CD14-positive monocyte (primary cell): Measurements from ENCODE around the gene BCCIP. TPM values are rescaled to one million over a fixed set of nuclear protein-coding genes. Genes with fewer than 3 reads are reported as not detected.

Experiments used
- DNase-seq, 3 donors: peaks; one replicate each; pipeline ENCODE4 v3.0.0-alpha.2; 2011 to 2022
- H2AFZ ChIP-seq: 2 replicates; pipeline ENCODE4 v1.6.0; 2012; ENCODE audit warnings: mild to moderate bottlenecking, low read depth, low read length, inconsistent platforms; ENCODE audit not compliant: insufficient read depth, poor library complexity, severe bottlenecking
- H3K27ac ChIP-seq, 2 donors: 1 replicate in 1 of 2; 2 replicates in 1 of 2; pipeline ENCODE4 v1.5.1; 2012 to 2013; ENCODE audit warnings: low read length in 2 of 2, control low read depth in 1 of 2, inconsistent platforms in 1 of 2, low read depth in 1 of 2, mild to moderate bottlenecking in 1 of 2
- H3K27me3 ChIP-seq, 2 donors: one replicate each; pipeline versions ENCODE4 v1.6.0 to v1.6.1; 2011 to 2013; ENCODE audit warnings: low read length in 2 of 2; ENCODE audit not compliant: control insufficient read depth in 2 of 2, insufficient read depth in 2 of 2
- H3K36me3 ChIP-seq, 2 donors: replicated peaks in 1 of 2; 1 replicate in 1 of 2; 2 replicates in 1 of 2; pipeline versions ENCODE4 v1.5.1 to v1.6.1; 2012 to 2013; ENCODE audit warnings: low read length in 2 of 2, control low read depth in 1 of 2, inconsistent platforms in 1 of 2, mild to moderate bottlenecking in 1 of 2; ENCODE audit not compliant: insufficient read depth in 2 of 2, control insufficient read depth in 1 of 2
- H3K4me1 ChIP-seq, 2 donors: 1 replicate in 1 of 2; 2 replicates in 1 of 2; pipeline versions ENCODE4 v1.5.1 to v1.6.1; 2012 to 2013; ENCODE audit warnings: low read length in 2 of 2, control low read depth in 1 of 2, inconsistent platforms in 1 of 2, mild to moderate bottlenecking in 1 of 2, moderate library complexity in 1 of 2; ENCODE audit not compliant: insufficient read depth in 2 of 2, control insufficient read depth in 1 of 2
- H3K4me2 ChIP-seq: replicated peaks from 2 replicates; pipeline ENCODE3; 2012; ENCODE audit warnings: low read length, moderate library complexity, mild to moderate bottlenecking; ENCODE audit not compliant: poor library complexity, severe bottlenecking; ENCODE audit errors: extremely low read depth
- H3K4me3 ChIP-seq, 3 experiments: fragments of 200-600 bp in 1 of 3; sonication (generic) in 1 of 3; replicated peaks in 1 of 3; 1 replicate in 2 of 3; 2 replicates in 1 of 3; pipeline ENCODE4 v1.5.1; 2011 to 2013; ENCODE audit warnings: low read length in 3 of 3, mild to moderate bottlenecking in 3 of 3, control low read depth in 2 of 3, low read depth in 2 of 3, inconsistent platforms in 1 of 3, moderate library complexity in 1 of 3
- H3K79me2 ChIP-seq: 2 replicates; pipeline ENCODE4 v1.6.0; 2012; ENCODE audit warnings: mild to moderate bottlenecking, control low read depth, inconsistent platforms, low read length, moderate library complexity; ENCODE audit not compliant: insufficient read depth
- H3K9ac ChIP-seq: 2 replicates; pipeline ENCODE4 v1.6.0; 2017; ENCODE audit warnings: low read length, mild to moderate bottlenecking; ENCODE audit not compliant: insufficient read depth, poor library complexity, severe bottlenecking
- H3K9me3 ChIP-seq, 2 donors: replicated peaks in 1 of 2; 1 replicate in 1 of 2; 2 replicates in 1 of 2; pipeline versions ENCODE4 v1.5.1 to v1.6.1; 2012 to 2013; ENCODE audit warnings: low read length in 2 of 2, control low read depth in 1 of 2; ENCODE audit not compliant: control insufficient read depth in 1 of 2, insufficient read depth in 1 of 2
- H4K20me1 ChIP-seq: 2 replicates; pipeline ENCODE4 v1.6.0; 2012; ENCODE audit warnings: mild to moderate bottlenecking, low read length, control low read depth, moderate library complexity; ENCODE audit not compliant: insufficient read depth
- H3K27ac Mint-ChIP-seq, 7 donors: one replicate each; pipeline ENCODE4 v1.8.0; 2020; ENCODE audit warnings: mild to moderate bottlenecking in 7 of 7, mixed read lengths in 7 of 7, moderate library complexity in 6 of 7, inconsistent platforms in 2 of 7
- H3K27me3 Mint-ChIP-seq, 3 donors: one replicate each; pipeline ENCODE4 v1.8.0; 2021 to 2022; ENCODE audit warnings: low read depth in 3 of 3, mild to moderate bottlenecking in 3 of 3, mixed read lengths in 3 of 3, moderate library complexity in 3 of 3, inconsistent platforms in 1 of 3
- H3K36me3 Mint-ChIP-seq, 2 donors: one replicate each; pipeline ENCODE4 v1.8.0; 2020; ENCODE audit warnings: mixed read lengths in 2 of 2, inconsistent platforms in 1 of 2, mild to moderate bottlenecking in 1 of 2
- H3K4me1 Mint-ChIP-seq: one replicate; pipeline ENCODE4 v1.8.0; 2020; ENCODE audit warnings: mild to moderate bottlenecking, mixed read lengths
- H3K4me3 Mint-ChIP-seq, 2 donors: one replicate each; pipeline ENCODE4 v1.8.0; 2020; ENCODE audit warnings: mild to moderate bottlenecking in 2 of 2, mixed read lengths in 2 of 2, moderate library complexity in 1 of 2
- H3K9me3 Mint-ChIP-seq, 7 donors: one replicate each; pipeline ENCODE4 v1.8.0; 2020 to 2022; ENCODE audit warnings: mixed read lengths in 7 of 7, mild to moderate bottlenecking in 6 of 7, moderate library complexity in 6 of 7, inconsistent platforms in 2 of 7
- CTCF ChIP-seq: fragments of 200-600 bp; IDR thresholded peaks from one replicate; pipeline ENCODE4 v1.8.0; 2022; ENCODE audit warnings: antibody characterized with exemption, mild to moderate bottlenecking
- WGBS: methylation state at CpG from one replicate; pipeline ENCODE4 v1.1.5; 2013; ENCODE audit warnings: missing lambda C conversion rate; ENCODE audit not compliant: insufficient coverage; 5-methylcytosine and 5-hydroxymethylcytosine counted together
- intact Hi-C, 2 donors: fragments of 100-400 bp; cut with micrococcal nuclease; formaldehyde crosslinking; loops; one replicate each; pipeline versions ENCODE4 v1.15.0 to v1.15.1; 2023
- polyA plus RNA-seq, 3 donors: library from polyadenylated mRNA; depleted of rRNA in 1 of 3; unstranded in 2 of 3; stranded (reverse) in 1 of 3; fragments of 300-500 nt in 2 of 3; fragments of >200 nt in 1 of 3; fragmentation: Illumina TruSeq in 2 of 3; gene quantifications; 1 replicate in 2 of 3; 2 replicates in 1 of 3; pipeline ENCODE4 v1.2.3, GENCODE V29; 2012 to 2021

Gene BCCIP
- polyA plus RNA-seq, 3 donors: 16.0 to 61.7 (median 59.3) TPM

GRCh38 chr10:125827133-125827532, 3.8 kb downstream of the BCCIP start:
- Histone ChIP-seq H3K27ac (peak overlapping the region in 1 of 2 donors; percentile 21), H3K9me3 (no peaks in the 10 kb centered on the region), H3K79me2 (peaks cover 42% of the 10 kb centered on the region), H2AFZ (no peak overlapping the region), H3K4me1 (peaks cover 25 to 27% of the 10 kb centered on the region in 2 donors), H3K4me2 (no peak overlapping the region), H3K36me3 (peaks cover 50 to 66% of the 10 kb centered on the region in 2 donors), H3K9ac (no peak overlapping the region), H3K4me3 (no peak overlapping the region), H3K27me3 (no peaks in the 10 kb centered on the region), H4K20me1 (peaks cover 18% of the 10 kb centered on the region)
- H3K4me1 Mint-ChIP-seq: peaks cover 20% of the 10 kb centered on the region
- H3K9me3 Mint-ChIP-seq: no peaks in the 10 kb centered on the region
- no peaks in the 10 kb centered on the region for H3K27me3 Mint-ChIP-seq
- H3K36me3 Mint-ChIP-seq: peaks cover 50 to 56% of the 10 kb centered on the region in 2 donors
- 42% methylated on average over 2 of the region's 2 CpGs for WGBS
- no peak for DNase-seq
- peak overlapping the region in 1 of 7 donors; percentile 11 for H3K27ac Mint-ChIP-seq
- intact Hi-C loops: loop anchor here (10.0 kb wide), 2 partner anchors 102 to 672 kb away; no protein-coding TSS in a partner anchor
- no peak overlapping the region for H3K4me3 Mint-ChIP-seq
- TF ChIP-seq CTCF: no peak

- H3K9ac ChIP-seq: no peak overlapping the region
- H3K4me1 ChIP-seq: peaks cover 19 to 22% of the 10 kb centered on the region in 2 donors
- H3K36me3 ChIP-seq: peaks cover 62 to 78% of the 10 kb centered on the region in 2 donors
- Mint-ChIP-seq H3K9me3 (no peaks in the 10 kb centered on the region), H3K36me3 (peaks cover 59 to 68% of the 10 kb centered on the region in 2 donors), H3K27me3 (no peaks in the 10 kb centered on the region), H3K4me3 (no peak overlapping the region), H3K4me1 (peaks cover 17% of the 10 kb centered on the region), H3K27ac (no peak overlapping the region)
- intact Hi-C loops: loop anchor here (10.0 kb wide), 2 partner anchors 104 to 674 kb away; no protein-coding TSS in a partner anchor
- H2AFZ ChIP-seq: no peak overlapping the region
- 96% methylated on average over 4 of the region's 5 CpGs for WGBS
- H4K20me1 ChIP-seq: peaks cover 18% of the 10 kb centered on the region
- peaks cover 39% of the 10 kb centered on the region for H3K79me2 ChIP-seq
- no peak overlapping the region for H3K27ac ChIP-seq
- no peak overlapping the region for H3K4me2 ChIP-seq
- no peak overlapping the region for H3K4me3 ChIP-seq
- DNase-seq: no peak
- no peaks in the 10 kb centered on the region for H3K27me3 ChIP-seq
- no peaks in the 10 kb centered on the region for H3K9me3 ChIP-seq
- TF ChIP-seq CTCF: no peak
Measured at GRCh38 chr10:125828311-125828710, 5.0 kb downstream of the BCCIP start.
